HepG2 (cell line): ENCODE measurements around the gene RSF1. TPM values are rescaled to one million over a fixed set of nuclear protein-coding genes. Genes with fewer than 3 reads are reported as not detected.

ENCODE experiments used
- ARID3A ChIP-seq: IDR thresholded peaks from 2 replicates; pipeline ENCODE4 v1.6.1; 2012; ENCODE audit warnings: low read depth, low read length, improper control_type of control experiment
- ARNTL ChIP-seq: sonication (generic); formaldehyde crosslinking; IDR thresholded peaks from 2 replicates; pipeline ENCODE4 v1.4.0; 2020; ENCODE audit warnings: mild to moderate bottlenecking, missing genetic modification reagents
- FOXO1 ChIP-seq: sonication (generic); formaldehyde crosslinking; IDR thresholded peaks from 2 replicates; pipeline ENCODE4 v1.4.0; 2020; ENCODE audit warnings: missing genetic modification reagents
- GATAD2A ChIP-seq: IDR thresholded peaks from 2 replicates; pipeline ENCODE4 v1.6.1; 2016
- HIC2 ChIP-seq: sonication (generic); formaldehyde crosslinking; IDR thresholded peaks from 2 replicates; pipeline ENCODE4 v1.9.0; 2022; ENCODE audit warnings: low read depth, missing genetic modification reagents
- HMG20A ChIP-seq: IDR thresholded peaks from 2 replicates; pipeline ENCODE4 v1.6.1; 2016; ENCODE audit warnings: borderline replicate concordance
- IRF1 ChIP-seq: sonication (generic); formaldehyde crosslinking; IDR thresholded peaks from 2 replicates; pipeline ENCODE4 v1.4.0; 2020; ENCODE audit warnings: low read depth, mild to moderate bottlenecking, missing genetic modification reagents
- NR3C1 ChIP-seq: sonication (generic); formaldehyde crosslinking; IDR thresholded peaks from 2 replicates; pipeline ENCODE4 v1.4.0; 2020; ENCODE audit warnings: missing genetic modification reagents
- PCBP1 ChIP-seq: fragments of 200-400 bp; formaldehyde crosslinking; IDR thresholded peaks from 2 replicates; pipeline ENCODE4 v1.6.1; 2017; ENCODE audit warnings: mild to moderate bottlenecking, low read depth, low read length, borderline replicate concordance
- SALL1 ChIP-seq: sonication (generic); formaldehyde crosslinking; IDR thresholded peaks from 2 replicates; pipeline ENCODE4 v1.8.0; 2022; ENCODE audit warnings: mild to moderate bottlenecking, missing genetic modification reagents
- SMC3 ChIP-seq: IDR thresholded peaks from 2 replicates; pipeline ENCODE4 v1.6.1; 2011; ENCODE audit warnings: low read length, improper control_type of control experiment
- SOX13 ChIP-seq, 3 experiments: fragments of 450-650 bp in 1 of 3; sonication (generic) in 1 of 3; formaldehyde crosslinking in 1 of 3; IDR thresholded peaks in 2 of 3; conservative IDR thresholded peaks in 1 of 3; 2 replicates each; pipeline versions ENCODE4 v1.5.0 to v1.6.1; 2016 to 2020; ENCODE audit warnings: antibody characterized with exemption in 1 of 3, mild to moderate bottlenecking in 1 of 3, missing compliant biosample characterization in 1 of 3, missing genetic modification reagents in 1 of 3, moderate library complexity in 1 of 3
- SOX6 ChIP-seq, 2 experiments: fragments of 450-650 bp in 1 of 2; sonication (generic) in 1 of 2; formaldehyde crosslinking in 1 of 2; IDR thresholded peaks; 2 replicates each; pipeline versions ENCODE4 v1.4.0 to v1.6.1; 2017 to 2020; ENCODE audit warnings: antibody characterized with exemption in 1 of 2, mild to moderate bottlenecking in 1 of 2, missing genetic modification reagents in 1 of 2
- TBL1XR1 ChIP-seq: fragments of 150-350 bp; IDR thresholded peaks from 2 replicates; pipeline ENCODE4 v1.6.1; 2014; ENCODE audit warnings: borderline replicate concordance, low read length; ENCODE audit not compliant: partially characterized antibody
- TEAD3 ChIP-seq: optimal IDR thresholded peaks from 2 replicates; pipeline ENCODE3; 2016; ENCODE audit warnings: borderline replicate concordance
- TEF ChIP-seq: sonication (generic); formaldehyde crosslinking; IDR thresholded peaks from 2 replicates; pipeline ENCODE4 v1.5.0; 2020; ENCODE audit warnings: missing genetic modification reagents
- ZKSCAN1 ChIP-seq: fragments of 150-350 bp; IDR thresholded peaks from 2 replicates; pipeline ENCODE4 v1.6.1; 2014; ENCODE audit warnings: low read length
- ZKSCAN5 ChIP-seq: sonication (generic); formaldehyde crosslinking; IDR thresholded peaks from 2 replicates; pipeline ENCODE4 v1.5.1; 2020; ENCODE audit warnings: mild to moderate bottlenecking, missing genetic modification reagents
- ZNF614 ChIP-seq: IDR thresholded peaks from 2 replicates; pipeline ENCODE4 v1.6.1; 2018; ENCODE audit warnings: missing biosample characterization, missing genetic modification reagents, inconsistent platforms, borderline replicate concordance
- ZNF724P ChIP-seq: sonication (generic); formaldehyde crosslinking; IDR thresholded peaks from 2 replicates; pipeline ENCODE4 v1.8.0; 2022; ENCODE audit warnings: missing genetic modification reagents, borderline replicate concordance
- ZNF839 ChIP-seq: sonication (generic); formaldehyde crosslinking; IDR thresholded peaks from 2 replicates; pipeline ENCODE4 v1.4.0; 2020; ENCODE audit warnings: missing genetic modification reagents, mild to moderate bottlenecking, borderline replicate concordance
- polyA plus RNA-seq, 8 experiments: library from polyadenylated mRNA; depleted of rRNA in 3 of 8; stranded (reverse) in 7 of 8; unstranded in 1 of 8; fragments of >200 nt; fragmentation: Illumina TruSeq in 4 of 8; extraction: Trizol in 4 of 8; gene quantifications; 2 replicates each; pipeline versions ENCODE4 v1.2.1 to v1.2.3, GENCODE V29; 2011 to 2016; ENCODE audit warnings: low read depth in 4 of 8, missing spikeins in 1 of 8, mixed read lengths in 1 of 8; ENCODE audit not compliant: insufficient read depth in 1 of 8
- total RNA-seq, 5 experiments: library from RNA; depleted of rRNA; stranded (reverse); fragments of >200 nt; fragmentation: Illumina TruSeq; extraction: Trizol; gene quantifications; 2 replicates each; pipeline ENCODE4 v1.2.3, GENCODE V29; 2016; ENCODE audit warnings: low read depth in 1 of 5

Gene RSF1
- total and polyA plus RNA-seq, 2 of the 13 experiments (the other 11 are each of a cell fraction or from before 2014, with no cell fraction given), result 15.5 to 33.1 TPM

GRCh38 chr11:77669848-77670511, 150.5 kb downstream of the RSF1 start (continued):
- TF ChIP-seq SOX13 (IDR thresholded peaks at IDR 0.05) (no peak), SOX13 (CRISPR knock-in tag; conservative IDR thresholded peaks at IDR 0.05 in 1 of 2, IDR thresholded peaks at IDR 0.05 in 1 of 2) (peak in 1 of 2 experiments; percentile 79; a peak in 2 of 4 replicates), PCBP1 (no peak), ZKSCAN5 (CRISPR knock-in tag) (no peak), ZKSCAN1 (no peak), SMC3 (no peak), IRF1 (CRISPR knock-in tag) (no peak), NR3C1 (no peak), GATAD2A (peak; percentile 51; the same call in 1 of the 2 replicates), ARNTL (no peak), TEAD3 (CRISPR knock-in tag) (peak; percentile 11), HMG20A (CRISPR knock-in tag) (peak; percentile 37; the same call in 1 of the 2 replicates), TEF (no peak), SALL1 (CRISPR knock-in tag) (peak; percentile 43; the same call in 1 of the 2 replicates), HIC2 (CRISPR knock-in tag) (no peak), SOX6 (IDR thresholded peaks at IDR 0.05) (no peak), SOX6 (CRISPR knock-in tag; IDR thresholded peaks at IDR 0.05) (peak; percentile 39; the same call in 1 of the 2 replicates), TBL1XR1 (no peak), ARID3A (0 out of 2 replicates have a peak, but pooled peaks have one; percentile 39), ZNF724P (CRISPR knock-in tag) (no peak), FOXO1 (peak; percentile 33; the same call in 1 of the 2 replicates), ZNF839 (no peak), ZNF614 (CRISPR knock-in tag) (peak; percentile 39; the same call in 1 of the 2 replicates)
